Measurements from ENCODE around the gene TROAP. TPM values are rescaled to one million over a fixed set of nuclear protein-coding genes. Genes with fewer than 3 reads are reported as not detected.
"Not testable (repeated sequence)": the region's sequence is repeated elsewhere in the genome, so short reads cannot be mapped to it uniquely, and the experiment has no call there.

The TROAP gene
- total RNA-seq, 1 donor from 2014 or later, result 6.5 TPM

- Mint-ChIP-seq H3K27ac (ENCODE audit: unreplicated experiment) (no peak overlapping the region), H3K27me3 (ENCODE audit: low read depth) (no peaks in the 10 kb centered on the region), H3K4me3 (ENCODE audit: unreplicated experiment) (no peak overlapping the region), H3K4me1 (ENCODE audit: low read depth) (peaks cover 20% of the 10 kb centered on the region), H3K9me3 (ENCODE audit: low read depth) (no peaks in the 10 kb centered on the region), H3K36me3 (ENCODE audit: low read depth) (peaks cover 7% of the 10 kb centered on the region)
- TF ChIP-seq CTCF (IDR thresholded peaks at IDR 0.05), result no peak
- DNase-seq (ENCODE audit: low spot score), result no peak
Measured at GRCh38 chr12:49277466-49277865, 45.6 kb upstream of the TROAP start.

- H3K4me1 Mint-ChIP-seq (ENCODE audit: low read depth), result peaks cover 20% of the 10 kb centered on the region
- no peak for TF ChIP-seq CTCF (IDR thresholded peaks at IDR 0.05)
- H3K4me3 Mint-ChIP-seq (ENCODE audit: unreplicated experiment), result no peak overlapping the region
- H3K27ac Mint-ChIP-seq (ENCODE audit: unreplicated experiment), result no peak overlapping the region
- no peaks in the 10 kb centered on the region for H3K36me3 Mint-ChIP-seq (ENCODE audit: low read depth)
- peaks cover 3% of the 10 kb centered on the region for H3K27me3 Mint-ChIP-seq (ENCODE audit: low read depth)
- no peaks in the 10 kb centered on the region for H3K9me3 Mint-ChIP-seq (ENCODE audit: low read depth)
- DNase-seq (ENCODE audit: low spot score), result peak; percentile 10
Measured at GRCh38 chr12:49279706-49280159, 43.3 kb upstream of the TROAP start.

GRCh38 chr12:49280545-49280944, 42.5 kb upstream of the TROAP start:
- H3K9me3 Mint-ChIP-seq (ENCODE audit: low read depth); H3K36me3 Mint-ChIP-seq (ENCODE audit: low read depth); H3K4me3 Mint-ChIP-seq (ENCODE audit: unreplicated experiment); H3K27me3 Mint-ChIP-seq (ENCODE audit: low read depth); H3K27ac Mint-ChIP-seq (ENCODE audit: unreplicated experiment); DNase-seq (ENCODE audit: low spot score): not testable (repeated sequence)
- H3K4me1 Mint-ChIP-seq (ENCODE audit: low read depth), result peaks cover 20% of the 10 kb centered on the region

GRCh38 chr12:49282302-49282701, 40.8 kb upstream of the TROAP start:
- TF ChIP-seq CTCF (IDR thresholded peaks at IDR 0.05), result no peak
- Mint-ChIP-seq H3K27me3 (ENCODE audit: low read depth) (peaks cover 10% of the 10 kb centered on the region), H3K9me3 (ENCODE audit: low read depth) (peaks cover 3% of the 10 kb centered on the region), H3K4me3 (ENCODE audit: unreplicated experiment) (no peak overlapping the region), H3K4me1 (ENCODE audit: low read depth) (peaks cover 12% of the 10 kb centered on the region), H3K27ac (ENCODE audit: unreplicated experiment) (no peak overlapping the region), H3K36me3 (ENCODE audit: low read depth) (peaks cover 2% of the 10 kb centered on the region)
- DNase-seq (ENCODE audit: low spot score), result no peak

GRCh38 chr12:49282740-49283375, 40.2 kb upstream of the TROAP start:
- peaks cover 11% of the 10 kb centered on the region for H3K4me1 Mint-ChIP-seq (ENCODE audit: low read depth)
- not testable (repeated sequence) for H3K4me3 Mint-ChIP-seq (ENCODE audit: unreplicated experiment); DNase-seq (ENCODE audit: low spot score); H3K27ac Mint-ChIP-seq (ENCODE audit: unreplicated experiment); H3K9me3 Mint-ChIP-seq (ENCODE audit: low read depth); H3K36me3 Mint-ChIP-seq (ENCODE audit: low read depth)
- peaks cover 11% of the 10 kb centered on the region for H3K27me3 Mint-ChIP-seq (ENCODE audit: low read depth)

GRCh38 chr12:49283541-49284429, 39.3 kb upstream of the TROAP start:
- peak; percentile 33 for TF ChIP-seq CTCF (IDR thresholded peaks at IDR 0.05)
- Mint-ChIP-seq H3K27me3 (ENCODE audit: low read depth) (peaks cover 13% of the 10 kb centered on the region), H3K9me3 (ENCODE audit: low read depth) (peaks cover 3% of the 10 kb centered on the region), H3K4me1 (ENCODE audit: low read depth) (peaks cover 13% of the 10 kb centered on the region), H3K36me3 (ENCODE audit: low read depth) (peaks cover 2% of the 10 kb centered on the region), H3K4me3 (ENCODE audit: unreplicated experiment) (no peak overlapping the region), H3K27ac (ENCODE audit: unreplicated experiment) (no peak overlapping the region)
- no peak for DNase-seq (ENCODE audit: low spot score)

Measured in chondrocyte (in vitro differentiated cells).